Duodenal mucosa (tissue), 2 donors: ENCODE data around the gene EIF6.

Experiments
- H3K27ac ChIP-seq: one replicate; pipeline ENCODE4 v1.7.0; 2013; ENCODE audit warnings: low read depth, low read length
- H3K27me3 ChIP-seq, 2 donors: one replicate each; pipeline ENCODE4 v1.7.0; 2013; ENCODE audit warnings: low read length in 2 of 2, control low read depth in 1 of 2; ENCODE audit not compliant: insufficient read depth in 2 of 2, control insufficient read depth in 1 of 2
- H3K36me3 ChIP-seq, 2 donors: one replicate each; pipeline ENCODE4 v1.7.0; 2013; ENCODE audit warnings: low read length in 2 of 2, control low read depth in 1 of 2; ENCODE audit not compliant: insufficient read depth in 2 of 2, control insufficient read depth in 1 of 2
- H3K4me1 ChIP-seq, 2 donors: one replicate each; pipeline ENCODE4 v1.7.0; 2013; ENCODE audit warnings: low read length in 2 of 2, control low read depth in 1 of 2; ENCODE audit not compliant: insufficient read depth in 2 of 2, control insufficient read depth in 1 of 2
- H3K4me3 ChIP-seq, 2 donors: one replicate each; pipeline ENCODE4 v1.7.0; 2013; ENCODE audit warnings: low read length in 2 of 2, low read depth in 1 of 2
- H3K9ac ChIP-seq, 2 donors: one replicate each; pipeline ENCODE4 v1.7.0; 2013; ENCODE audit warnings: low read length in 2 of 2, low read depth in 1 of 2
- H3K9me3 ChIP-seq, 2 donors: one replicate each; pipeline ENCODE4 v1.7.0; 2013; ENCODE audit warnings: low read length in 2 of 2, control low read depth in 1 of 2; ENCODE audit not compliant: control insufficient read depth in 1 of 2

Gene EIF6

GRCh38 chr20:35284267-35284991 lies at the start of gene EIF6:
EIF6 (minus strand) TSS chr20:35284772; CDS start chr20:35284487, 285 bp downstream.
- Histone ChIP-seq H3K9me3 (no peaks in the 10 kb centered on the region), H3K9ac (peak within 1 kb of the TSS; percentile 88), H3K36me3 (peaks cover 15 to 29% of the 10 kb centered on the region in 2 donors), H3K4me3 (peak within 1 kb of the TSS; percentile 76 to 89), H3K27ac (peak within 1 kb of the TSS; percentile 76), H3K4me1 (peaks cover 31 to 34% of the 10 kb centered on the region in 2 donors), H3K27me3 (no peaks in the 10 kb centered on the region)

- H3K9me3 ChIP-seq, result no peaks in the 10 kb centered on the region
- H3K9ac ChIP-seq, result no peak overlapping the region
- H3K27me3 ChIP-seq, result no peaks in the 10 kb centered on the region
- H3K27ac ChIP-seq, result no peak overlapping the region
- no peak overlapping the region for H3K4me3 ChIP-seq
- no peaks in the 10 kb centered on the region for H3K36me3 ChIP-seq
- peaks cover 4 to 12% of the 10 kb centered on the region in 2 donors for H3K4me1 ChIP-seq
Observed at GRCh38 chr20:35333606-35334005, 49.0 kb upstream of the EIF6 start.

GRCh38 chr20:35332540-35333200 lies 48.1 kb upstream of the EIF6 start:
- Histone ChIP-seq H3K9ac (no peak overlapping the region), H3K27ac (no peak overlapping the region), H3K4me3 (no peak overlapping the region)

GRCh38 chr20:35329435-35330139 lies 45.0 kb upstream of the EIF6 start:
- H3K9me3 ChIP-seq, result no peaks in the 10 kb centered on the region
- H3K4me1 ChIP-seq, result peaks cover 19 to 40% of the 10 kb centered on the region in 2 donors
- H3K4me3 ChIP-seq, result no peak overlapping the region
- no peak overlapping the region for H3K9ac ChIP-seq
- H3K27me3 ChIP-seq, result no peaks in the 10 kb centered on the region
- no peak overlapping the region for H3K27ac ChIP-seq
- no peaks in the 10 kb centered on the region for H3K36me3 ChIP-seq

More at GRCh38 chr20:35332540-35333200, 48.1 kb upstream of the EIF6 start:
- Histone ChIP-seq H3K9me3 (no peaks in the 10 kb centered on the region), H3K4me1 (peaks cover 4 to 18% of the 10 kb centered on the region in 2 donors), H3K27me3 (no peaks in the 10 kb centered on the region), H3K36me3 (no peaks in the 10 kb centered on the region)

GRCh38 chr20:35328689-35329088 lies 44.1 kb upstream of the EIF6 start:
- no peaks in the 10 kb centered on the region for H3K36me3 ChIP-seq
- H3K9ac ChIP-seq, result no peak overlapping the region
- H3K4me1 ChIP-seq, result peaks cover 19 to 40% of the 10 kb centered on the region in 2 donors
- no peaks in the 10 kb centered on the region for H3K27me3 ChIP-seq
- no peaks in the 10 kb centered on the region for H3K9me3 ChIP-seq
- H3K27ac ChIP-seq, result no peak overlapping the region
- H3K4me3 ChIP-seq, result no peak overlapping the region

- Histone ChIP-seq H3K9ac (no peak overlapping the region), H3K36me3 (no peaks in the 10 kb centered on the region), H3K27ac (no peak overlapping the region), H3K4me3 (no peak overlapping the region), H3K27me3 (no peaks in the 10 kb centered on the region), H3K4me1 (peaks cover 19 to 40% of the 10 kb centered on the region in 2 donors), H3K9me3 (no peaks in the 10 kb centered on the region)
Observed at GRCh38 chr20:35328095-35328685, 43.6 kb upstream of the EIF6 start.

GRCh38 chr20:35327074-35327976 lies 42.8 kb upstream of the EIF6 start:
- Histone ChIP-seq H3K4me3 (no peak overlapping the region), H3K36me3 (no peaks in the 10 kb centered on the region), H3K27ac (peak overlapping the region; percentile 17), H3K9ac (no peak overlapping the region), H3K4me1 (peaks cover 19 to 40% of the 10 kb centered on the region in 2 donors), H3K27me3 (no peaks in the 10 kb centered on the region), H3K9me3 (no peaks in the 10 kb centered on the region)

- H3K27me3 ChIP-seq, result no peaks in the 10 kb centered on the region
- no peak overlapping the region for H3K9ac ChIP-seq
- no peaks in the 10 kb centered on the region for H3K36me3 ChIP-seq
- H3K4me1 ChIP-seq, result peaks cover 19 to 40% of the 10 kb centered on the region in 2 donors
- no peaks in the 10 kb centered on the region for H3K9me3 ChIP-seq
- H3K27ac ChIP-seq, result peak overlapping the region; percentile 47
- no peak overlapping the region for H3K4me3 ChIP-seq
Observed at GRCh38 chr20:35326740-35327073, 42.1 kb upstream of the EIF6 start.

- Histone ChIP-seq H3K36me3 (no peaks in the 10 kb centered on the region), H3K9me3 (no peaks in the 10 kb centered on the region), H3K27ac (peak overlapping the region; percentile 47), H3K4me3 (no peak overlapping the region), H3K9ac (no peak overlapping the region), H3K27me3 (no peaks in the 10 kb centered on the region), H3K4me1 (peaks cover 19 to 40% of the 10 kb centered on the region in 2 donors)
Observed at GRCh38 chr20:35326021-35326739, 41.6 kb upstream of the EIF6 start.
